DND-41 (cell line): Measurements from ENCODE around the gene PAQR6.

Experiments
- EZH2 ChIP-seq: IDR thresholded peaks from 3 replicates; pipeline ENCODE4 v1.6.1; 2012; ENCODE audit warnings: borderline replicate concordance, low read depth, mild to moderate bottlenecking, moderate library complexity, low read length, inconsistent platforms; ENCODE audit not compliant: severe bottlenecking
- TF ChIP-seq, protein P1 (sequence below): IDR thresholded peaks from 2 replicates; pipeline ENCODE4 v1.5.1; 2012; ENCODE audit warnings: borderline replicate concordance, low read length, moderate library complexity, mild to moderate bottlenecking; ENCODE audit not compliant: poor library complexity, severe bottlenecking; ENCODE audit errors: extremely low read depth

- TF ChIP-seq, protein P1, sequence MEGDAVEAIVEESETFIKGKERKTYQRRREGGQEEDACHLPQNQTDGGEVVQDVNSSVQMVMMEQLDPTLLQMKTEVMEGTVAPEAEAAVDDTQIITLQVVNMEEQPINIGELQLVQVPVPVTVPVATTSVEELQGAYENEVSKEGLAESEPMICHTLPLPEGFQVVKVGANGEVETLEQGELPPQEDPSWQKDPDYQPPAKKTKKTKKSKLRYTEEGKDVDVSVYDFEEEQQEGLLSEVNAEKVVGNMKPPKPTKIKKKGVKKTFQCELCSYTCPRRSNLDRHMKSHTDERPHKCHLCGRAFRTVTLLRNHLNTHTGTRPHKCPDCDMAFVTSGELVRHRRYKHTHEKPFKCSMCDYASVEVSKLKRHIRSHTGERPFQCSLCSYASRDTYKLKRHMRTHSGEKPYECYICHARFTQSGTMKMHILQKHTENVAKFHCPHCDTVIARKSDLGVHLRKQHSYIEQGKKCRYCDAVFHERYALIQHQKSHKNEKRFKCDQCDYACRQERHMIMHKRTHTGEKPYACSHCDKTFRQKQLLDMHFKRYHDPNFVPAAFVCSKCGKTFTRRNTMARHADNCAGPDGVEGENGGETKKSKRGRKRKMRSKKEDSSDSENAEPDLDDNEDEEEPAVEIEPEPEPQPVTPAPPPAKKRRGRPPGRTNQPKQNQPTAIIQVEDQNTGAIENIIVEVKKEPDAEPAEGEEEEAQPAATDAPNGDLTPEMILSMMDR = no peak
- TF ChIP-seq EZH2 = no peak
These were observed 33.7 kb downstream of the PAQR6 start for GRCh38 chr1:156214024-156214748.
